HG03135 (cell line): Measurements from ENCODE around the gene USH2A.
A peak's percentile ranks its signal among the peaks of the same experiment; 100 is the strongest.
"Not testable (repeated sequence)": the region's sequence is repeated elsewhere in the genome, so short reads cannot be mapped to it uniquely, and the experiment has no call there.

Experiments used
- ATAC-seq: cut with Tn5 transposase; IDR thresholded peaks from one replicate; pipeline ENCODE4 v1.9.1; 2021; ENCODE audit warnings: mild to moderate bottlenecking, moderate library complexity; ENCODE audit not compliant: unreplicated experiment

Gene USH2A

DNA sequence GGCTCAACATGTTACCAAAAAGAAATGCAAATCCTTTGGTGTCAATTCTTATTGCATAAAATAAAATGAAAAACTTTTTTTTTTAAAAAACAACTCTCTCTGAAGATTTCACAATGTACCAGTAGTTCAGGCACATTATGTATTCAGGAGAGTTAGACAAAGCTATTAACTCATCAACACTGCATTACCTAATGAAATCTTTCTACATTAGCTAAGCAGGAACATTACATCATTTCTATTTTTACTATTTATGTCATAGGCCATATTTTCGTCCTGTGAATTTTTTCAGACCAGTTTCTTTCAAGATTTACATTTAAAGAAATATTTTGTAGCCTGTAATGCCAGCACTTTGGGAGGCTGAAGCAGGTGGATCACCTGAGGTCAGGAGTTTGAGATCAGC is 366.2 kb downstream of the USH2A start:
- ATAC-seq = no peak

DNA sequence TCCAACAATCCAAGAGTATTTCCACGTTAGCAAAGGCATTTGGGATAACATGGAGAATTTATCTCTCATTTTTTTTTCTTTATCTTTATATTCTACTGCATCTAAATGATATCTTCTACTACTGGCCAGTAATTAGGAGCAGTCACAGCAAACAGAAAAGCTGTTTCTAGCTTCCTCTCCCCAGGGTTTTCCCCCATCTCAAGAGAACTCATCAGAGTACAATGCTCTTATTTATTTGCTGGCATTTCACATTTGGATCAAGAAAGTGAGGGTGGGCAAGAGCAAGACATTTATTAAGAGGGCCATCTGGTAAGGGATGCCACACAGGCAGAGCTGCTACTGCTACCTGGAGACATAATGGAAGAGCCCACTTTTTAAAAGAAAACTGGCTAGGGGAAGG is 368.2 kb downstream of the USH2A start:
- no peak for ATAC-seq

DNA sequence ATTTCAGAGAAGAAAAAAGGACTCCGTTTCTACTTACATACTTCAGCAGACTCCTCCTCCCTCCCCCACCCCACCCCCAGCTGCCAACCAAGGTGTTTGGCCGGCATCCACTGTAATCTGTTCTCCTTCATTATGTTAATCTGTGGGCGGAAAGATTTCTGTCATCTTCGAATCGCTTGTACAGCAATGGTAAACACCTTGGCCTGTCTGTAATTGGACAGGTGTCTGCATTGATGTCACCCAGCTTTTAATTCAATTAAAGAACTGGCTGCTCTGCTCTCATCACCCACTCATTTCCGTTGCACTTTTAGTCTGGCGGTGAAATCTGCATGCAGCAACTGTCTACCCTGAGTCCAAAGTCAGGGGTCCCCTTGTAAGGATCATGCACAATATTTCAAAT is 368.6 kb downstream of the USH2A start:
- no peak for ATAC-seq

DNA sequence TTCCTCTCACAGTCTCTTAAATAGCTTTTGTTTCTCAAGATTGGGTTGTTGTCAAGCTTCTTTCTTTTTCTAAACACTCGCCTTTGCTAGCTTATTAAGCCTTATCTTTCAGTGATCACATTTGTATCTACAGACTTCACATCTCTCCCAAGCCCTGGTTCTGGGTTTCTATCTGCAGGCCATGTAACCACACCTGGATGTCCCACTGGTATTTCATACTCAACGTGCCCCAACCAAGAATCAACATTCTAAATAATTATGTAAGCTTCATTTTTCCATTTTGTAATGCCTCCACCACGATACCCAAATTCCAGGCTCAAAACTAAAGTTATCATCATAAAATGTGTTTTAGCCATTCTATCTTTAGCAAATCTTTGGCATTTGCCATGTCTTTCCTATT is 372.2 kb downstream of the USH2A start:
- no peak for ATAC-seq

DNA sequence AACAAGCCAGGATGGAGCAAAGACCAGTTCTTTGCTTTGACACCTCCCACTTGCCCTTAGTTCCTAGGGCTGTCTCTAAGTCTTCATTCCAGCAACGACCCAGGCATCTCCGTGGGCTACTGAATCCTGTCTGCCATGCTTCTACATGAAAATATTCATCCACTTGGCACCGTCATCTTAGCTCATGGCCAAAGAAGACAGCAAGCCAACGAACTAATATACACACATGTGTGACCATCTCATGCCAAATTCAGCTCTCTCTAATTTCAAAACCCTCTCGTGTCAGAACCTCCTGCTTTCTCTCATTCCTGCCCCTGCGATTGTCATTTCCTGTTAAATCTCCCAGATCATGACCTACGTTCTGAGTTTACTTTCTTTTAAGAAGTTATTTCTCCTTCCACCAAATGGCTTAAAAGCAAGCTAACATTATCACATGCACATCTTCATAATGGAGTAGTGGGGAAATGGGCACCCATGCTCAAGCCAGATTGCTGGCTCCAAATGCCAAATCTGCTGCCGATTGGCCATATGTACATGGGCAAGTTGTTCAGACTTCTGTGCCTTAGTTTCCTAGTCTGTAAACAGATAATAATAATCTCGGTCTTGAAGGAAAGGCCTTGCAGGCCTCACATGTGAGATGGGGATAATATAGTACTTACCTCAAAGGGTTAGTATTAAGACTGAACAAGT is 373.4 kb downstream of the USH2A start:
- ATAC-seq = no peak

DNA sequence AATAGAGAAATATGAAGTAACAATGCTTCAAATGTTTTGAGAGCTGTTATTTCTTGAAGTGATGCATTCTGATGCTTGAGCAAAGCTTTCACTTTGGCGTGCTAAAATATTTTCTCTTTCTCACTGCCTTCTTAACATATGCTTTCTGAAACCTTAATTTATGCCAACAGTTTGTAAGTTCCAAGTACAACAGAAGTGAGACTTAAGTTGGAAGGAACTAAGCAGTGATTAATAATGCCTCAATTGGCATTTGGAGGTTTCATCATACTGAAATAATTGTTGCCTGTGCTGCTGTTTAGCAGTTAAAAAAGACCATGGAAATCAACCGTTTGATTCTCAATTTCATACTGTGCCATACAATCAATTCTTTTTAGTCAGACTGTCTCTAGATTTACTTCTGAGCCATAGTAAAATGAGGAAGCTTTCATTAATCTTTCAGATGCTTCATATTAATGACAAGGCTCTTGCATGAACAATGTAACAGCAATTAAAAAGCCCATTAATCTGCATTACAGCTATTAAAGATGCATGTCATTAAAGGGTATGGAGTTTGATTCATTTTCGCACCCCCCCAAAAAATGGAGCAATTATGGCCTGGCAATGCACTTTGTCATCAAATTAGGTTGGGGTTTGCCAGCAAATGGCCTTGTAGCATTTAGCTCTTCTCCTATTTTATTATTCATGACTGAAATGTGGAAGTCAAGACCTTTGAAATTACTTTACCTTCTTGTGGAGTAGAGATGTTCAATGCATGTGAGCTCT is 375.3 kb downstream of the USH2A start:
- ATAC-seq = no peak

DNA sequence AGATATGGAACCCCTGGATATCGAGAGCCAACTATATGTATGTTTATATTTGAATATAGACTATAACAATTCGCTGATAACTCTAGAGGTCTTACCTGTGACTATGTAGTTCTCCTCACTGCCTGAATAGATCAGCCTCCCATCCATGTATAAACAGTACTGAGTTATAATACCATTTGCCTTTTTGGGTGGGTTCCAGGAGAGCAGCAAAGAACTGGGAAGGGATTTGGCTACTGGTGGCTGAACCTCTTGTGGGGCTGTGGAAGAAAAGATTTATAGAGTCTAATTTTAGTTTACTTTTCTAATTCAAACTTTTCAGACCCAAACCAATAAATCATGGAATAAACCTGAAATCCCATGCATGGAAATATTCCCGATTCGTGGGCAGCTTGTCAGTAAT is 376.9 kb downstream of the USH2A start:
- ATAC-seq = no peak

DNA sequence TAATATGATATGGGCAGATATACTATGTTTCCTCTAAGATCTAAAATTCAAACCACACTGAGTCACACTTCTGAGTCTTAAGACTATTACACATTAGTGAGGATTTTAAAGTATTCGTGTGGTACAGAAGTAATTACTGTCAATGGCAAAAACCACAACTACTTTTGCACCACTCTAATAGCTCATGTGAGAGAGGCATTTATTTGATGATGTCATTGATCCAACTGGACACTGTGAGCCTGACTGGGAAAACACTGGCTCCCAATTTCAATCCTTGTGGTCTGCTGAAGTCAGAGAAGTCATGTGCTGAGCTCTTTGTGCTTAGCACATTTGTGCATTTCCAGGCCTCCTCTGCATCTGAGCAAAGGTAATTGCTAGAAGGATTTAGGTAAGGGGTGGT is 377.8 kb downstream of the USH2A start:
- ATAC-seq = no peak

DNA sequence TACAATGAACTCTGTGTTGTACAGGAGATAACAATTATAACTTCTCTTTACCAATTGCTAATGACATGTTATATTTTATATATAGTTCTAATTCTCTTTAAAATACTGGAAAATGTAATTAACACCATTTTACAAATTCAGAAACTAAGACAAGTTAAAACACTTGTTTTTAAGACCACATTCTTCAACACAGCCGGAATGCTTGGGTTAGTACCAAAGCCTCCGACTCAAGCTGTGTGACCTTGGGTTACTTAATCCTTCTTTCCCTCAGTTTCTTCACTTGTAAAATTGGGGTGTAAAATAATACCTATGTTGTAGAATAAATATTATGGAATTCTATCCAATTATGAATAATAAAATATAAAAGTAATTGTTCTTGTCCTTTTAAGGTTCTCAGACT is 378.7 kb downstream of the USH2A start:
- ATAC-seq = no peak

DNA sequence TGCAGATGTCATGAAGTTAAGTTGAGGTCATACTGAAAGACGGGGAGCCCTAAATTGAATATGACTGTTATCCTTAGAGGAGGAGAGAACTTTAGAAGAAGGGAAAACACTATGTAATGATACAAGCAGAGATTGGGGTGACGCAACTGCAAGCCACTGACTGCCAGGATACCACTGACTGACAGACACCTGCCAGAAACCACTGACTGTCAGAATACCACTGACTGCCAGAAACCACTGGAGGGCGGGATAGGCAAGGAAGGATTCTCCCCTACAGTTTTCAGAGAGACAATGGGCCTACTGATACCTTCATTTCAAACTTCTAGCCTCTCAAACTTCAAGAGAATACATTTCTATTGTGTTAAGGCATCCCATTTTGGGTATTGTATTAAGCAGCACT is 388.7 kb downstream of the USH2A start:
- no peak for ATAC-seq

DNA sequence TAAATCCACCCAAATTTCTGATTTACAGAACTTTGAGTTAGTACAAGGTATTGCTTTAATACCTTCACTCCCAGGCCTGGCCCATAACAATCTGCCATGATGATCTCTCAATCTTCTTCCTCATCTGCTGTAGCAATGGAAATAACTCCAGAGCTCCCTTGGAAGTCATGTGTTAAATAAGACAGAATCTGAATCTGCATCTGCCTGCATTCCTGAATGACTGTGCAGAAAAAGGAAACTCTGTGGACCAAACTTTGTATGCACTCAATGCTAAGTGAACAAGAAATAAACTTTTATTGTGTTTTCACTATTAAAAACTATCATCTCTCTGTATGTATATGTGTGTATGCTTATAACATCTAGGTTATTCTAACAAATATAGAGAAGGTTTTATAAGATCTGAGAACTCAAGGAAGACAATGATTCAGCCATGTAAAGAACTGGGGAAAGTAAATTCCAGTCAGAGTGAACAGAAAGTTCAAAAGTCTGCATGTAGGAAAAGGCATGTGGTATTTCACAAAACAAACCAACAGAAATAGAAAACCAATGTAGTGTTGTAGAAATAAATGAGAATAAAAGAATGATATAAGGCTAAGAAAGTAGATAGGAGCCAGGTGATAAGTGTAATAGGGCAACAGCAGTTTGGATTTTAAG is 390.2 kb downstream of the USH2A start:
- no peak for ATAC-seq

DNA sequence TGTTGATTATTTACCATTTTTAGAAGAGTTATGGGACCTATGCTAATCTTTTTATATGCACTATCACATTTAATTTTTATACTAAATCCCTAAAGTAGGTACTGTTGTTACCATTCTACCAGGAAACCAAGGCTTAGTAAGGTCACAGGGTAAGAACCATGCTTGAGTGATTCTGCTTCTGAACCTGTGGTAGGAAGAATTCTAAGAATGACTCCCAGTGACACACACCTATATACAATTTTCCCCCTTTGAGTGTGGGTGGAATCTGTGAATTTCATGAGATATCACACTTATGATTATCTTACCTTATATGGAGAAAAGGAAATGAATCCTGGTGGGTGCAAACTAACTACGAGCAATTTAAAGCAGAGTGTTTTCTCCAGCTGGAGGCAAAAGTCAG is 391.0 kb downstream of the USH2A start:
- no peak for ATAC-seq

DNA sequence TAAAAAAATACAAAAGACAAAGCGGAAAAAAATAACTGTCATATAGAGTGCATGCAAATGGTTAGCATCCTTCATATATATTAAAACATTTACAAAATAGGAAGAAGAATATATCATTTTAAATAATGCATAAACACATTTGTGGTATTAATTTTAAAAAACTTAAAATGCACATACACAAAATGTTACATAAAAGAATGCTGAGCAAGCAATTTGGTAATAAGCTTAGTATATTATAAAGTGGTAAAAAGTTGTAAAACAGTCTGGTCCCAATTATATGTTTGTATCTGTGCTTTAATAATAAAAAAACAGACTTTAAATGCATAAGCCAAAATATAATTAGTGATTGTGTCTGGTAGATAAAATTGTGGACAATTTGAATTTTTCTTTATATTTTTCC is 394.6 kb downstream of the USH2A start:
- ATAC-seq = no peak

DNA sequence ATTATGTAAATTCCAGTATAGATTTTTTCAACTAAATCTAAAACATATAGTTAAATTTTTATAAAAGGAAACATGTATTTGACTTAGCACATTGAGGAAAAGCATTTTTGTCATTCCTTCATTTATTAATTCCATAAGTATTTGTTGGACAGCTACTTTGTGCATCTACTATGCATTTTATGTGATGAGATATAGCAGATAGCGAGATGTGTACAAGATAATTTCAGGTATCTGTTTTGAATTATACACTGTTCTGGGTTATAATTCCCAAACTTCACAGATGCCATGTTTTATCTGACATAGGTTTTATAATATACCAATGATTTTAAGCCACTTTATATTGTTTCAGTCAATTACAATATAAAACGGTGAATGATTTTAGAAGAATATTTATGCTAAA is 398.7 kb downstream of the USH2A start:
- no peak for ATAC-seq

DNA sequence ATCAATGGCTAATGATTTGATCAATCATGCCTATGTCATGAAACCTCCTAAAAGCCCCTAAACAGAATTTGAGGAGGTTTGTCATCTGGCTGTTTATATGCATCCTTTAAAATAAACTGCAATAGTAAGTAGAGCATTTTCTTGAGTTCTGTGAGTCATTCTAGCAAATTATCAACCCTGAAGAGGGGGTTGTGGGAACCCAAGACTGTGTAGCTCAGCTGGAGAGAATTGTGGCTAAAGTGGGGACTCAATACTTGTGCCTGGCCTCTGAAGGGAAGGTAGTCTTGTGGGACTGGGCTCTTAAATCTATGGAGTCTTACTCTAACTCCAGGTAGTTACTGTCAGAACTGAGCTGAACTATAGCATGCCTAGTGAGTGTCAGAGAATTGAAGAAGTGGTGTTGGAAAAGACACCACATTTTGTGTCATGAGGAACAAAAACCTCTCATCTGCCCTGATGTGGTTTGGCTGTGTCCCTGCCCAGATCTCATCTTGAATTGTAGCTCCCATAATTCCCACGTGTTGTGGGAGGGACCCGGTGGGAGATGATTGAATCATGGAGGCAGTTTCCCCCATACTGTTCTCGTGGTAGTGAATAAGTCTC is 402.4 kb downstream of the USH2A start:
- ATAC-seq = no peak

DNA sequence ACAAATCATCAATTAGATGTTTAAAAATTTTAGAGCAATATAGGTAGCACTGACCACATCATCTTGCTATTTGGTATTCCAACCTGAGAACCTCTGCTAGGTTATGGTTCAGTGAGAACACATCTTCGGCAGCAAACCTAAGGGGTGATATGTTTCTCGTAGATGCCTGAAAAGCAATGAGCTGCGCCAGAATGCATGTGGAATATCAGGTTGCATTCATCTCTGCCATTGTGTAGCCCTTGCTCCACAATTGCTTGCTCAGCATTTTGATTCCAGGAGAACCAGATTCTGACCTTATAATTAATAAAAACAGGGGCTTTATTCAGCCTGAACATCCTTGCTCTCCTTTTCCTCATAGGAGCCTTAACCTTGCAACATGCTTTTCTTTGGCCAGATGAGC is 408.1 kb downstream of the USH2A start:
- ATAC-seq = no peak

DNA sequence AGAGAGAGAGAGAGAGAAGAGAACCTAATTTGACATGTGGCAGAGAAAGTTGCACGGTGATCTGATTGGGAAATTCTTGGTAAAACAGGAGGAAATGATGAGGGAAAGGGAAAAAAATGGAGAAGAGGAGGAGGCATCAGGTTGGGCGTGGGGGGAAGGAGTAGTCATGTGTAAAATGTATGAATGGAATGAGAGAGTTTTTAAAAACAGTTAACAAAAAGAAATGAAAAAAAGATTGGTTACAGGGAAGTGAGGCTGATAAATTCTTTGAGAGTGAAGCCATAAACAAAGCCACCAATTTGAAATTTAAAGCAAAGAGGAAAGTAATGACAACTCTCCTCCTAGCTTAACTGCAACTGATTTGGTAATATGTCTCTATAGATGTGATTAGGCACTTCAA is 409.2 kb downstream of the USH2A start:
- no peak for ATAC-seq

DNA sequence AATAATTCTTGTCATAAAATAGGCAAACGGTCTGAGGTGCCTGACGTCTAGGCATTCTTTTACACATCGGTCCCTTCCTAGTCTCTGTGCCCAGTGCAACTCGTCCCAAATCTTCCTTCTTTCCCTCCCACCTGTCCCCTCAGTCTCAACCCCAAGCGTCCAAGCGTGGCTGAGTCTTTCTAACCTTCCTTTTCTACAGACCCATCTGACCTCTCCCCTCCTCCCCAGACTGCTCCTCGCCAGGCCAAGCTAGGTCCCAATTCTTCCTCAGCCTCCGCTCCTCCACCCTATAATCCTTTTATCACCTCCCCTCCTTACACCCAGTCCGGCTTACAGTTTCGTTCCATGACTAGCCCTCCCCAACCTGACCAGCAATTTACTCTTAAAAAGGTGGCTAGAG is 413.8 kb downstream of the USH2A start:
- ATAC-seq = not testable (repeated sequence)

DNA sequence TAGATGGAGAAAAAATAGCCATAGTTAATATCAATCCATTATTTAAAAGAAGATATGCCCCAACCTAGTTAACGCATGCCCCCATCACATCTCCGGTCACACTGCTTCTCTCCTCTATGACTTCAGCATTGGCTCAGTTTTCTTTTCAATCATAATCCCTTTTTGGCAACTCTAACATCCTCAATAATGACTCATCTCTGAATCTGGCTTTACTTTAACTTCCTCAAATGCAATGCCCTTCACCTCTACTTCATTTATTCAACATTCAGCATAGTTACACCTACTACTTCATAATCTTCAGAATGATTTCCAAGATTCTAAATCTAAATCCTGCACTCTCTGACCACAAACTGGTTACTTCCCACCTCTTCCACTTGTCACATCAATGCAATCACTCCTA is 417.3 kb downstream of the USH2A start:
- ATAC-seq = peak; percentile 95

DNA sequence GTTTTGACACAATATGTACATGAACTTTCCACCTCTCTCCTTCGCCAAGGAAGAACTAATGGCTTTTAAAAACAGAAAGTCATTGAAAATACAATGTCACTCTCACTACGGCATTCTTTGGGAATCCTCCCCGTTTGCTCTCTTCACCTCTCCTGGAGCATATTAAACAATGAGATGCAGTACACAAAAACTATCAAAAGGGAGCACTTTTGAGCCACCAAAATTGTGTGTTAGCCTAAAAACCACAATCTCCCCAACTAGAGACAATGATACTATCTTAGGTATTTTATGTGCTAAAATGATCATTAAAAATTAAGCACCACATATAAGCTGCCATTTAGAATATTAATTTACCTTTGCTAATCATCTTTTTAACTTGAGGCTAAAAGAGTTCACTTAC is 430.6 kb downstream of the USH2A start:
- ATAC-seq = no peak

DNA sequence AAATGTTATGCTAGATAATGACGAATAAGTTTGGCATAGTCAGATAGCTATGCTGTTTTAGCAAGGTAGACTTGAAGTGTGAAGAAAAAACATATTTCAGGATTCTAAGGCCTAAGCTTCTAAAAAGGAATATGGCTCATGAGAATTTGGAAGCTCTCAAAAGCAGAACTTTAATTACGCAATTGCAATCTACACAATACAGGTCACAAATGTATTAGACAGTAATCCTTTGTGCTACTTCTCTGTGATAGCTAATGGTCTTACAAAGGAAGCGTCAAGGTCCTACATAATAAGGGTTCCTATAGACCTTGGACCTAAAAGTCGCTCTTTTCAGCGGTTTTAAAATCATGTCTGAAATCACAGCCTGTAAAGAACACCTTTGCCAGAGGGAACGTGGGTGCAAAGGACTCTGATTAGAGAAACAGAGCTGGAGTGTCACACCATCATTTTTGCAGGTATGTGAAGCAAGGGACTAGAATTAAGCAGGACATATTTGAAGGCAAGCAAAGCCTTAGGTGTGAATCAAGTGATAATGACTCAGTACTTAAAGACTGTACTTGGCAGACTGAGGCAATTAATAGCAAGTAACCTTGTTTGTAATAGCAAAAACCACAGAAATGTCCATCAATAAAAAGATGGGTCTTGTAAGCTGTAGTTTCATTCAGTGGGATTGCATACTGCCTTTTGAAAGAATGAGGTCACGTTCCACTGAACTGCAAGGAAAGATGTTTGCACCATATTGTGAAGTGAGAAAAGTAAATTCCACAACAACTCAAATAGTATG is 436.0 kb downstream of the USH2A start:
- no peak for ATAC-seq
